KBM-7 (cell line): Measurements from ENCODE around the gene HNRNPU.
"Not testable (repeated sequence)": the region's sequence is repeated elsewhere in the genome, so short reads cannot be mapped to it uniquely, and the experiment has no call there.

Experiments used
- DNase-seq: peaks from one replicate; pipeline ENCODE4 v3.0.0-alpha.2; 2015
- in situ Hi-C: fragments of 300-500 bp; cut with MboI; formaldehyde crosslinking; loops from 2 replicates; pipeline ENCODE4 v1.14.3; 2020; ENCODE audit warnings: low sequenced_read_pairs, low pct_unique_long_range_greater_than_20kb, mixed read lengths

HNRNPU gene

GRCh38 chr1:244843148-244843978, 21.0 kb downstream of the HNRNPU start:
- no peak for DNase-seq
- in situ Hi-C loops = no loop called here

GRCh38 chr1:244841273-244841927, 22.9 kb downstream of the HNRNPU start:
- in situ Hi-C loops = no loop called here
- no peak for DNase-seq

- DNase-seq = no peak
- in situ Hi-C loops = no loop called here
These were observed 24.0 kb downstream of the HNRNPU start for GRCh38 chr1:244840219-244840794.

- DNase-seq = no peak
- in situ Hi-C loops = no loop called here
These were observed 24.7 kb downstream of the HNRNPU start for GRCh38 chr1:244839656-244840055.

GRCh38 chr1:244837597-244838258, 26.6 kb downstream of the HNRNPU start:
- no peak for DNase-seq

GRCh38 chr1:244836584-244836983, 27.8 kb downstream of the HNRNPU start:
- in situ Hi-C loops = no loop called here

More at GRCh38 chr1:244837597-244838258, 26.6 kb downstream of the HNRNPU start:
- in situ Hi-C loops = no loop called here

GRCh38 chr1:244836135-244836521, 28.2 kb downstream of the HNRNPU start:
- DNase-seq = peak; percentile 57
- in situ Hi-C loops = no loop called here

More at GRCh38 chr1:244836584-244836983, 27.8 kb downstream of the HNRNPU start:
- DNase-seq = no peak

GRCh38 chr1:244835276-244836134, 28.8 kb downstream of the HNRNPU start, which contains the start of gene COX20:
Gene COX20 (plus strand): TSS chr1:244835658. CDS start chr1:244835715, 57 bp downstream.
- in situ Hi-C loops = no loop called here
- DNase-seq = peak; percentile 93

GRCh38 chr1:244834543-244835275, 29.6 kb downstream of the HNRNPU start:
- in situ Hi-C loops = no loop called here
- DNase-seq = peak; percentile 93

- DNase-seq = peak; percentile 83
- in situ Hi-C loops = no loop called here
These were observed 30.4 kb downstream of the HNRNPU start for GRCh38 chr1:244833734-244834542.

- in situ Hi-C loops, DNase-seq: not testable (repeated sequence)
These were observed 31.1 kb downstream of the HNRNPU start for GRCh38 chr1:244833260-244833659.

- no peak for DNase-seq
- in situ Hi-C loops = no loop called here
These were observed 33.7 kb downstream of the HNRNPU start for GRCh38 chr1:244830639-244831038.

- in situ Hi-C loops = no loop called here
- no peak for DNase-seq
These were observed 37.6 kb downstream of the HNRNPU start for GRCh38 chr1:244826712-244827111.

- no peak for DNase-seq
- in situ Hi-C loops = no loop called here
These were observed 41.5 kb downstream of the HNRNPU start for GRCh38 chr1:244822878-244823277.

GRCh38 chr1:244821134-244821533, 43.2 kb downstream of the HNRNPU start:
- in situ Hi-C loops = no loop called here
- DNase-seq = no peak

- DNase-seq = no peak
- in situ Hi-C loops = no loop called here
These were observed 44.2 kb downstream of the HNRNPU start for GRCh38 chr1:244820131-244820530.

- in situ Hi-C loops = no loop called here
- DNase-seq = no peak
These were observed 46.9 kb downstream of the HNRNPU start for GRCh38 chr1:244817415-244817894.
